Measurements from ENCODE around the gene MB.

Gene MB

GRCh38 chr22:35594686-35595085 lies 22.4 kb downstream of the MB start:
- no peak for DNase-seq (ENCODE audit: low read depth, low spot score)

DNA sequence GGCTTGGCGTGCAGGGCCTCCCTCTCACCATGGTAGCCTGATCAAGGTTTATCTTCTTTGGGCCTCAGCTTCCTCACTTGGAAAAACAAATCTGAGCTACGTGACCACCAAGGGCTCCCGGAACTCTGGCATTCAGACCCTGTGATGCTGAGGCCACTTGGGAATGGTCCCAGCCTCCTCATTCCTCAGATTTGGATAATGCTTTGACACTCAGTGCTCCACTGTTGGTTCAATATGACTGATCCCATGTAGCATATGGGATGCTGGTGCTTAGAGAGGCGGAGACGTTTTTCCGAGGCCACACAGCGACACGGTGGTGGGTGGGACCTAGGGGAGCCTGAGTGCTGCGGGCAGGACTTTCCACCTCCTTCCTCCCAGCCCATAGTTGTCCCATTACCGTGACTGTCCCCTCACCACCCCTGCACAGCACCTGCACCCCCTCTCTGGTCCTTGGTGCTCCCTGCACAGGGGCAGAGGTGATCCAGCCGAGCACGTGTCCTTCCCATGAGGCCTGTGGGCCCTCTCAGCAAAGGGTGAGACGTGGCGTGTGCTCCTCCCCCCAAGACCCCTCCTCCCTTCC lies 23.1 kb downstream of the MB start:
- peak; percentile 23 for DNase-seq (ENCODE audit: low read depth, low spot score)

DNA sequence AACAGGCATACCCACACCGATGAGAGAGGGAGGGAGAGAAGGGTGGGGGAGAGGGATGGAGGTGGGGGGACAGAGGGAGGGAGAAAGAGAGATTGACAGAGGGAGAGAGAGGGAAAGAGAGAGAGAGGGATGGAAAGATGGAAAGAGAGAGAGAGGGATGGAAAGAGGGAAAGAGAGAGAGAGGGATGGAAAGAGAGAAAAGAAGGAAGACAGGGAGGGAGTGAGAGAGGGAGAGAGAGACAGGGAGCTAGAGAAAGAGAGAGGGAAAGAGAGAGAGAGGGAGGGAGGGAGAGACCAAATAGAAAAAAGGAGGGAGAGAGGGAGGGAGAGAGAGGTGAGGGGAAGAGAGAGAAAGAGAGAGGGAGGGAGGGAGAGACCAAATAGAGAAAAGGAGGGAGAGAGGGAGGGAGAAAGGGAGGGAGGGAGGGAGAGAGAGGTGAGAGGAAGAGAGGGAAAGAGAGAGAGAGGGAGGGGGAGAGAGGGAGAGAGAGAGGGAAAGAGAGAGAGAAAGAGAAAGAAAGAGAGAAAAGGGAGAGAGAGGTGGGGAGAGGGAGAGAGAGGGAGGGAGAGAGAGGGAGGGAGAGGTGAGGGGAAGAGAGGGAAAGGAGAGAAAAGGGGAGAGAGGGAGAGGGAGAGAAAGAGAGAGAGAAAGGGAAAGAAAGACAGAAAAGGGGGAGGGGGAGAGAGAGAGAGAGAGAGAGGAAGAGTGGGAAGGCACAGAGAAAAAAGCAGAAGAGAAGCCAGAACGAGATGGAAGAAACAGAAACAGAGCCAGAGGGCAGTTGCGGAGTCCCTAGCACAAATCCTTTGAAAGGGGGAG lies 23.8 kb downstream of the MB start:
- no peak for DNase-seq (ENCODE audit: low read depth, low spot score)

DNA sequence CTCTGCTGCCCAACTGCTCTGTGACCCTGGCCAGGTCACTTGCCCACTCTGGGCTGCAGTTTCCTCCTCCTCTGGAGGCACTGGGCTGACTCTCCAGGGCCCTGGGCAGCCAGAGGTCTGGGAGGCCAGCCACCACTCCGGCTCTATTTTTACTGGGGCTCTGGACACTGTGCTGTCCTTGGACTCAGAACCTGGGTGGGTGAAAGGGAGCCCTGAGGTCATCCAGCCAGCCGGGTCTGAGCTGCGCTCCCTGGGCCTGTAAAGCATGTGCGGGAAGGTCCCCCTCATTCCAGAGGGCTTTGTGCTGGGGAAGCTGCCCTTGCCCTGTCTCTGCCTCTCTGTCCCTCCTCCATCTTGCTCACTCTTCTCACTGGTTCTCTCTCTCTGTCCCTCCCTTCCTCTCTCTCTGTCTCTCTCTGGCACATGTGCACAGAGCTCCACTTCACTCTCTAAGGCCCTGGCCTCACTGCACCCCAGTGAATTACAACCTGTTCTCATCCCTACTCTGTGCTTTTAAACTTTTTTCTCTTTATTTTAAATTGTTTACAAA lies 24.6 kb downstream of the MB start:
- DNase-seq (ENCODE audit: low read depth, low spot score) = peak; percentile 36

- no peak for DNase-seq (ENCODE audit: low read depth, low spot score)
Observed at GRCh38 chr22:35591714-35592417, 25.3 kb downstream of the MB start.

GRCh38 chr22:35590634-35591295 lies 26.4 kb downstream of the MB start:
- no peak for DNase-seq (ENCODE audit: low read depth, low spot score)

DNA sequence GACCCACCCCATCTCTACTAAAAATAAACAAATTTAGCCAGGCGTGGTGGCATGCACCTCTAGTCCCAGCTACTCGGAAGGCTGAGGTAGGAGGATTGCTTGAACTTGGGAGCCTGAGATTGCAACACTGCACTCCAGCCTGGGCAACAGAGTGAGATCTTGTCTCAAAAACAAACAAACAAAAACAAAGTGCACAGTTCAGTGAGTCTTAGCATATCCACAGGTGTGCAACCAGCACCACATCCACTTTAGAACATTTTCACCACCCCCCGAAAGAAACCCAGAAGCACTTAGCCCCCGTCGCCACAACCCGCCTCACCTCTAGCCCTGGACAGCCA lies 27.4 kb downstream of the MB start:
- DNase-seq (ENCODE audit: low read depth, low spot score) = no peak

DNA sequence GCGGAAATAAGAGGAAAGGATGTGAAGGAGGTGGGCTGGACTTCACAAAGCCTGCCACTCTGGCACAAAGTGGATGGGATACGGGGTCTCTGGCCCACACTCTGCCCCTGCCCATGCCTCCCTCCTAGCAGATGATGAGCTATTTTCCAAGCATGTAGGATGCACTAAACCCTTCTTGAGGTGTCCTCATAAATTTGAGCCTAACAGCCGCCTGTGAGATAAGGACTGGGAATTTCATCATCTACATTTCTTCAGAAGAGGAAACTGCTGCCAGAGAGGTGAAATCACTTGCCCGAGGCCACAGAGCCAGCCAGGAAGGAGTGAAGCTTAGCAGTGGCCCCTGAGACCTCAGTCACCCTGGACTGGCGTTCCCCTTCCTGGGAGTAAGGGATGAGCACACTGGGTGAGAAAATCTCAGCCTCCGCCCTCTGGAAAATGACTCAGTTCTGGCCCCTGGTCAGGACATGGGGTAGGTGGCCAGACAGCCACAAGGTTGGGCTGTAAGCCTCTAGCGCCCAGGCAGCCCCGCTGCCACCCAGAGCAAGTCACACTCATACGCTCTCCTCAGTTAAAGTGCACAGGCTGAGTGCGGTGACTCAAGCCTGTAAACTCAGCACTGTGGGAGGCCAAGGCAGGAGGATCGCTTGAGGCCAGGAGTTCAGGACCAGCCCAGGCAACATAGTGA lies 27.9 kb downstream of the MB start:
- DNase-seq (ENCODE audit: low read depth, low spot score) = peak; percentile 93

DNA sequence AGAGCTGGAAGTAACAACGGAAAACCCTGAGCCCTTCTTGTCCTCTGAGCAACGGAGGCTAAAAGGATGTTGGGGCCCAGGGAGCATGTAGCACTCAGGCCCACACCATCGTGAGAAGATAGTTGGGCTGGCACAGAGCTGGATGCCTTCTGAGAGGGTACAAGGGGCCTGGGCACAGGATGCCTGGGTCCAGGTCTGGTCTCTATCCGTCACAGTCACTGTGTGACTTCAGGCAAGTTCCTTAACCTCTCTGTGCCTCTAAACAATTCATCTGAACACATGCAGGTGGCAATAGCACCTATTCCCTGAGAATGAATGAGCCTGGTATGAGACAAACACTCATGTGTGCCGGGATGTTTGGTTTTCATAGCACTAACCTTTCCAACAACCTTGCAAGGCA lies 29.2 kb downstream of the MB start:
- no peak for DNase-seq (ENCODE audit: low read depth, low spot score)

GRCh38 chr22:35587447-35587870 lies 29.7 kb downstream of the MB start:
- DNase-seq (ENCODE audit: low read depth, low spot score) = peak; percentile 38

DNA sequence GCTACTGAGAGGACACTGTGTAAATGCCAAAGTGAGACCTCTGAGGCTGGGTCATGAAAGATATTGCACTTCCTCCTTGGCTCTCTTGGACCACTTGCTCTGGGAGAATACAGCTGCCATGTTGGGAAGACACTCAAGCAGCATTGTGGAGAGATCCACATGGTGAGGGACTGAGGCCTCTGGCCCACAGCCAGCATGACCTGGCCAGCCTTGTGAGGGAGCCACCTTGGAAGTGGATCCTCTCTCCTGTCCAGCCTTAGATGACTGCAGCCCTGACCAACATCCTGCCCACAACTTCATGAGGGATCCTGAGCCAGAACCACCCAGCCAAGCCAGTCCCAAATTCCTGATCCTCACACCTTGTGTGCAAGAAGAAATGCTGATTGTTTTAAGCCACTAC lies 30.4 kb downstream of the MB start:
- no peak for DNase-seq (ENCODE audit: low read depth, low spot score)

DNA sequence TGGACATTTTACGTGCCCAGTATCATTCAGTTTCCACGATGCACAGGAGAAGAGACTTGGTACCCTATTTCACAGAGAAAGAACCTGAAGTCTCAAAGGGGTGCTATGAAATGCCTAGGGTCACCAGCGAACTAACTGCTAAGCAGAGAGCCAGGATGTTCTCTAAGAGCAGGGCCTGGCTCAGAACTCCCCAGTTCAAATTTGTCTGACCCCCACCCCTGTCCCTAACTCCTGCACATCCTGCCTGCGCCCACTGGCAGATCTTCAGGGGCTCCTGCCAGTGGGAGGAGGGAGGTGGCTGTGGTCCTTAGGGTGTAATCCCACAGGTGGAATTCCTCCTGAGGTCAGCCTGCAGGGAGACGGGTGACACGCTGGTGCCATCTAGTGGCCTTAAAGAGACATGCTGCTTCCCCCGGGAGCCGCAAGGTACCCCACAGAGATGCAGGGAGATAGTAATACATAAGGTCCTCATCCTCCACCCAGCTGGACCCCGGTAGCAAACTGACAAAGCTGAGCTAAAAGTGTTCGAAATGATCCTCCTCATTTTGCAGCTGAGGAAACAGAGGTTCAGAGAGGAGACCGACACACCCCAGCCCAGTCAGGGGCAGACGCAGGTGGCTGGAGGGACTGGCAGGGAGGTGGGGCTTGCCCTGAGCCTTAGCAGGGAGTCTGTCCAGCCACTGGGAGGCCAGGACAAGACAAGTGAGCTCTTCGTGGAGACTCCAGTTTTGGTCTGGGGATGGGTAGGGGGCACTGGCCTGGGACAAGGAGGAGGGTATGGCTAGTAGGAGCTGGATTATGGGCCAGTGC lies 34.1 kb downstream of the MB start:
- peak; percentile 89 for DNase-seq (ENCODE audit: low read depth, low spot score)

GRCh38 chr22:35582218-35582860 lies 34.8 kb downstream of the MB start:
- DNase-seq (ENCODE audit: low read depth, low spot score) = no peak

DNA sequence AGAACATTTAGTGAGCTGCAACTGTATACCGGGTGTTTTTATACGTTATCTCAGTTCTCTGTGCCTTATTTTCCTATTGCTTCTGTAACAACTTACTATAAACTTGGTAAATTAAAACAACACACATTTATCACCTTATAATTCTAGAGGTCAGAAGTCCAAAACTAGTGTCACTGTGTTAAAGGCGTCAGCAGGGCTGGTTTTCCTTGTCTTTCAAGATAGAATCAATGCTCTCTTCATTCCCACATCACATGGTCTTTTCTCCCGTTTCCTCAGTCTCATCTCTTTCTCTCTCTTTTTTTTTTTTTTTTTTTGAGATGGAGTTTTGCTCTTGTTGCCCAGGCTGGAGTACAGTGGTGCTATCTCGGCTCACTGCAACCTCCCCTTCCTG lies 36.1 kb downstream of the MB start:
- DNase-seq (ENCODE audit: low read depth, low spot score) = no peak

GRCh38 chr22:35580351-35581022 lies 36.6 kb downstream of the MB start:
- peak; percentile 63 for DNase-seq (ENCODE audit: low read depth, low spot score)

GRCh38 chr22:35578836-35579575 lies 38.1 kb downstream of the MB start:
- DNase-seq (ENCODE audit: low read depth, low spot score) = no peak

DNA sequence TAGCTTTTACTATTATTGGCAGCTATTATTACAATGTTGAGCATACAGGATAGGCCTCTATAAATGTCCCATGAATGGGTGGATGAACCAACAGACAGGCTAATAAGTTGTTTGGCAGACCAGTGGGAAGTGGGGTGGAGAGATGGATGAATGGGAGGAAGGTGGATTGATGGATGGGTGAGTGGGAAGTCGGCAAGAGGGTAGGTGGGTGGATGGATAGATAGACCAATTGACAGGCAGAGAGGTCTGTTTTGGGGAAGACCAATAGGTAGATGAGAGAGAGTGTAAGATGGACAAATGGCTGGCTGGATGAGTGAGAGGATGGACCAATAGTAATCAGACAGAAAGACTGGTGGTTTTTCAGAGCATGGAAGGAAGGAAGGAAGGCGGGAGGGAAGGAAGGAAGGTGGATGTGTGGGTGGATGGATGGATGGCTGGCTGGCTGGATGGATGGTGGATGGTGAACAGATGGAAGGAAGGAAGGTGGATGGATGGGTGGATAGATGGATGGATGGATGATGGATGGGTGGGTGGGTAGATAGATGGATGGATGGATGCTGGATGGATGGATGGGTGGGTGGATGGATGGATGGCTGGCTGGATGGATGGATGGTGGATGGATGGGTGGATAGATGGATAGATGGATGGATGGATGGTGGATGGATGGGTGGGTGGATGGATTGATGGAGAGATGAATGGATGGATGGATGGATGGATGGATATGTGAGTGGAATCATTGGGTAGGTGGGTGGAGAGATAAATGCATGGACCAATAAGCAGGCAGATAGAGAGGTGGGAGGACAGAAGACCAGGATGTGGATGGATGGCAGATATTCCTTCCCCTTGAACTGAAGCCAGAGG lies 39.1 kb downstream of the MB start:
- no peak for DNase-seq (ENCODE audit: low read depth, low spot score)

DNA sequence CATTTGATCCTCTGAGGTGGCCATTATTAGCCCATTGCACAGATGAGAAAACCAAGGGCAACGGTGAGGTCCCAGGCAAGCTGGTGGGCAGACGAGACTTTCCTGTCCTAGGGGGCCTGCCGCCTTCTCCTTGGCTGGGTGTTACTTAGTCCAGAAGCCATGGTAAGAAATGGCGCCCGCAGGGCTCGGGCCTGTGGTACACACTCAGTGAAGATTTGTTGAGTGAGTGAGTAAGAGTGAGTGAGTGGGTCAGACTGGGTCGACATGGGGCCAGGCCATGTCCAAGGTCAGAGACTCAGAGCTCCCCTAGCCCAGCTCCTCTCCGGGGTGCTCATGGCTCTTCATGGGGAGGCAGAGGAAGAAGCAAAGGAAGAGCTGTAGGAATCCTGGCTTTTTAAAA lies 40.5 kb downstream of the MB start:
- DNase-seq (ENCODE audit: low read depth, low spot score) = no peak

Data from ELF-1 (cell line).